Measurements from ENCODE around the gene RAB35. TPM values are rescaled to one million over a fixed set of nuclear protein-coding genes. Genes with fewer than 3 reads are reported as not detected.

The RAB35 gene
- total RNA-seq, 2 experiments from 2014 or later: 38.2 to 41.5 TPM

GRCh38 chr12:120067901-120068300 lies 48.7 kb downstream of the RAB35 start:
- no peak overlapping the region for H3K4me3 Mint-ChIP-seq
- no peaks in the 10 kb centered on the region for H3K27me3 Mint-ChIP-seq
- H3K36me3 Mint-ChIP-seq (ENCODE audit: low read depth): peaks cover 44% of the 10 kb centered on the region
- TF ChIP-seq, protein P1, sequence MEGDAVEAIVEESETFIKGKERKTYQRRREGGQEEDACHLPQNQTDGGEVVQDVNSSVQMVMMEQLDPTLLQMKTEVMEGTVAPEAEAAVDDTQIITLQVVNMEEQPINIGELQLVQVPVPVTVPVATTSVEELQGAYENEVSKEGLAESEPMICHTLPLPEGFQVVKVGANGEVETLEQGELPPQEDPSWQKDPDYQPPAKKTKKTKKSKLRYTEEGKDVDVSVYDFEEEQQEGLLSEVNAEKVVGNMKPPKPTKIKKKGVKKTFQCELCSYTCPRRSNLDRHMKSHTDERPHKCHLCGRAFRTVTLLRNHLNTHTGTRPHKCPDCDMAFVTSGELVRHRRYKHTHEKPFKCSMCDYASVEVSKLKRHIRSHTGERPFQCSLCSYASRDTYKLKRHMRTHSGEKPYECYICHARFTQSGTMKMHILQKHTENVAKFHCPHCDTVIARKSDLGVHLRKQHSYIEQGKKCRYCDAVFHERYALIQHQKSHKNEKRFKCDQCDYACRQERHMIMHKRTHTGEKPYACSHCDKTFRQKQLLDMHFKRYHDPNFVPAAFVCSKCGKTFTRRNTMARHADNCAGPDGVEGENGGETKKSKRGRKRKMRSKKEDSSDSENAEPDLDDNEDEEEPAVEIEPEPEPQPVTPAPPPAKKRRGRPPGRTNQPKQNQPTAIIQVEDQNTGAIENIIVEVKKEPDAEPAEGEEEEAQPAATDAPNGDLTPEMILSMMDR (IDR thresholded peaks at IDR 0.05): no peak
- no peak for ATAC-seq
- POLR2A ChIA-PET: no interaction called here
- H3K4me1 Mint-ChIP-seq (ENCODE audit: low read depth): peaks cover 4% of the 10 kb centered on the region
- intact Hi-C loops (cut with micrococcal nuclease): no loop called here
- DNase-seq: no peak
- H3K9me3 Mint-ChIP-seq: no peaks in the 10 kb centered on the region
- CTCF ChIA-PET: interaction anchor here (1.3 kb wide), 1 partner anchor 20 kb away, joined by 4 read pairs; no protein-coding TSS in a partner anchor
- H3K27ac Mint-ChIP-seq: no peak overlapping the region

- TF ChIP-seq, protein P1 (IDR thresholded peaks at IDR 0.05): no peak
- H3K9me3 Mint-ChIP-seq: no peaks in the 10 kb centered on the region
- CTCF ChIA-PET: interaction anchor here (1.0 kb wide), 1 partner anchor 19 kb away, joined by 4 read pairs; no protein-coding TSS in a partner anchor
- no peak overlapping the region for H3K4me3 Mint-ChIP-seq
- H3K27ac Mint-ChIP-seq: no peak overlapping the region
- ATAC-seq (no peak), DNase-seq (no peak)
- H3K4me1 Mint-ChIP-seq (ENCODE audit: low read depth): peaks cover 8% of the 10 kb centered on the region
- H3K36me3 Mint-ChIP-seq (ENCODE audit: low read depth): peaks cover 43% of the 10 kb centered on the region
- intact Hi-C loops (cut with micrococcal nuclease): no loop called here
- POLR2A ChIA-PET: no interaction called here
- no peaks in the 10 kb centered on the region for H3K27me3 Mint-ChIP-seq
Observed at GRCh38 chr12:120067084-120067869, 49.3 kb downstream of the RAB35 start.

- POLR2A ChIA-PET: interaction anchor here (1.0 kb wide), 1 partner anchor 40 kb away, joined by 3 read pairs; no protein-coding TSS in a partner anchor
- intact Hi-C loops (cut with micrococcal nuclease): no loop called here
Observed at GRCh38 chr12:120066341-120066740, 50.2 kb downstream of the RAB35 start.

GRCh38 chr12:120065472-120065871 lies 51.1 kb downstream of the RAB35 start:
- no peak overlapping the region for H3K27ac Mint-ChIP-seq
- peaks cover 43% of the 10 kb centered on the region for H3K36me3 Mint-ChIP-seq (ENCODE audit: low read depth)
- ChIA-PET POLR2A (interaction anchor here (0.6 to 1.0 kb wide), 3 partner anchors 9 to 39 kb away, joined by 3 read pairs; no protein-coding TSS in a partner anchor), CTCF (interaction anchor here (1.5 kb wide), 1 partner anchor 22 kb away, joined by 3 read pairs; no protein-coding TSS in a partner anchor)
- intact Hi-C loops (cut with micrococcal nuclease): no loop called here
- no peaks in the 10 kb centered on the region for H3K27me3 Mint-ChIP-seq
- ATAC-seq: no peak
- H3K4me3 Mint-ChIP-seq: no peak overlapping the region
- TF ChIP-seq, protein P1 (IDR thresholded peaks at IDR 0.05): no peak
- no peaks in the 10 kb centered on the region for H3K9me3 Mint-ChIP-seq
- DNase-seq: no peak
- peaks cover 10% of the 10 kb centered on the region for H3K4me1 Mint-ChIP-seq (ENCODE audit: low read depth)

More at GRCh38 chr12:120066341-120066740, 50.2 kb downstream of the RAB35 start:
- CTCF ChIA-PET: interaction anchor here (1.0 to 1.5 kb wide), 2 partner anchors 18 to 21 kb away, joined by 3 to 4 read pairs; no protein-coding TSS in a partner anchor
- Mint-ChIP-seq H3K9me3 (no peaks in the 10 kb centered on the region), H3K27ac (peak overlapping the region; percentile 17), H3K27me3 (no peaks in the 10 kb centered on the region), H3K4me3 (no peak overlapping the region), H3K36me3 (ENCODE audit: low read depth) (peaks cover 43% of the 10 kb centered on the region), H3K4me1 (ENCODE audit: low read depth) (peaks cover 10% of the 10 kb centered on the region)
- ATAC-seq (no peak), DNase-seq (no peak)
- TF ChIP-seq, protein P1 (IDR thresholded peaks at IDR 0.05): no peak
